ENCODE data around the gene LIPC. TPM values are rescaled to one million over a fixed set of nuclear protein-coding genes. Genes with fewer than 3 reads are reported as not detected.

LIPC gene
- total RNA-seq, 4 donors from 2014 or later: 0.47 TPM; not detected in 3

- ATAC-seq (no peak), DNase-seq (no peak)
- H3K27me3 ChIP-seq: no peaks in the 10 kb centered on the region
- H3K4me1 ChIP-seq: peaks cover 0 to 13% of the 10 kb centered on the region in 2 donors
- H3K27ac ChIP-seq: no peak overlapping the region
- intact Hi-C loops (cut with DNase I; ENCODE audit: low total_unique reads): no loop called here
- no peaks in the 10 kb centered on the region for H3K36me3 ChIP-seq
- no peak for TF ChIP-seq POLR2A (IDR thresholded peaks at IDR 0.05)
- TF ChIP-seq CTCF (IDR thresholded peaks at IDR 0.05 in 4 of 5, conservative IDR thresholded peaks at IDR 0.05 in 1 of 5): no peak
- H3K4me3 ChIP-seq: no peak overlapping the region
- in situ Hi-C loops (cut with MboI; ENCODE audit: low sequenced_read_pairs in 4 of 4): no loop called here
- no peaks in the 10 kb centered on the region for H3K9me3 ChIP-seq
Observed at GRCh38 chr15:58538225-58538727, 106.5 kb downstream of the LIPC start.

- DNase-seq (no peak), ATAC-seq (no peak)
- H3K4me3 ChIP-seq: no peak overlapping the region
- no peaks in the 10 kb centered on the region for H3K9me3 ChIP-seq
- H3K36me3 ChIP-seq: no peaks in the 10 kb centered on the region
- no peak for TF ChIP-seq CTCF (IDR thresholded peaks at IDR 0.05 in 4 of 5, conservative IDR thresholded peaks at IDR 0.05 in 1 of 5)
- in situ Hi-C loops (cut with MboI; ENCODE audit: low sequenced_read_pairs in 4 of 4): no loop called here
- H3K4me1 ChIP-seq: peaks cover 0 to 13% of the 10 kb centered on the region in 2 donors
- intact Hi-C loops (cut with DNase I; ENCODE audit: low total_unique reads): no loop called here
- H3K27me3 ChIP-seq: no peaks in the 10 kb centered on the region
- no peak overlapping the region for H3K27ac ChIP-seq
Observed at GRCh38 chr15:58538901-58539300, 107.1 kb downstream of the LIPC start.

DNA sequence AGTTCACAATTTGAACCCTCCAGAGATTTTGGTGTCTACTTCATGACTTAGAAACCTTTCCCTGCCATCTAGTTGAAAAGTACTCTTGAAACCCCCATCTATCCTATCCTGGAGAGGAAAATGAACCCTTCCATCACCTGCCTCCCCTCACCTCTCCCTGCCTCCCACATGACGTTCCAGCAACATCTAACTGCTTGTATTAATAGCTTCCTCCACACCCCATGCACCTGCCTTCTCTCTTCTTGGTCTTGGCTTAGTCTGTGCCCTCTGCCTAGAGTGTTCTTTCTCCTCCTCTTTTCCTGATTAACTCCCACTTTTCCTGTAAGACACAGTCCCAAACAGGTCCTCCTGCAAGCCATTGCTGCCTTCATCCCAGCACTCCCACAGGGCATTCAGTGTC lies 107.8 kb downstream of the LIPC start:
- intact Hi-C loops (cut with DNase I; ENCODE audit: low total_unique reads) (no loop called here), in situ Hi-C loops (cut with MboI; ENCODE audit: low sequenced_read_pairs in 4 of 4) (no loop called here)
- TF ChIP-seq CTCF (IDR thresholded peaks at IDR 0.05 in 4 of 5, conservative IDR thresholded peaks at IDR 0.05 in 1 of 5) (no peak), POLR2A (IDR thresholded peaks at IDR 0.05) (no peak)
- no peaks in the 10 kb centered on the region for H3K36me3 ChIP-seq
- ATAC-seq (no peak), DNase-seq (no peak)
- no peak overlapping the region for H3K27ac ChIP-seq
- no peak overlapping the region for H3K4me3 ChIP-seq
- no peaks in the 10 kb centered on the region for H3K27me3 ChIP-seq
- peaks cover 0 to 13% of the 10 kb centered on the region in 2 donors for H3K4me1 ChIP-seq
- H3K9me3 ChIP-seq: no peaks in the 10 kb centered on the region

GRCh38 chr15:58541410-58542087 lies 109.8 kb downstream of the LIPC start:
- intact Hi-C loops (cut with DNase I; ENCODE audit: low total_unique reads) (no loop called here), in situ Hi-C loops (cut with MboI; ENCODE audit: low sequenced_read_pairs in 4 of 4) (loop anchor here in 1 of 4 donors (10.0 kb wide), 1 partner anchor 307 kb away; no protein-coding TSS in a partner anchor)
- H3K4me1 ChIP-seq: peaks cover 3 to 9% of the 10 kb centered on the region in 2 donors
- no peaks in the 10 kb centered on the region for H3K27me3 ChIP-seq
- DNase-seq: no peak
- ATAC-seq: no peak
- no peaks in the 10 kb centered on the region for H3K36me3 ChIP-seq
- H3K4me3 ChIP-seq: no peak overlapping the region
- TF ChIP-seq POLR2A (IDR thresholded peaks at IDR 0.05): no peak
- no peak for TF ChIP-seq CTCF (IDR thresholded peaks at IDR 0.05 in 4 of 5, conservative IDR thresholded peaks at IDR 0.05 in 1 of 5)
- H3K27ac ChIP-seq: no peak overlapping the region
- H3K9me3 ChIP-seq: no peaks in the 10 kb centered on the region
